HEK293 (cell line): ENCODE results near the gene METTL16.

Experiments used
- CTCF ChIA-PET: fragments of 350-600 bp; formaldehyde crosslinking; extraction: SDS; loops from one replicate; lab custom pipeline; 2021; ENCODE audit warnings: antibody characterized with exemption; lab: Yijun Ruan, JAX
- POLR2A ChIA-PET: fragments of 300-600 bp; formaldehyde crosslinking; extraction: SDS; loops from one replicate; lab custom pipeline; 2020; ENCODE audit warnings: antibody characterized with exemption, inconsistent platforms; lab: Yijun Ruan, JAX
- H3K27ac ChIP-seq: fragments of 200-500 bp; sonication (Bioruptor generic); 2 replicates; pipeline ENCODE4 v1.5.1; 2014; ENCODE audit warnings: low read depth, low read length, control low read depth, inconsistent platforms; ENCODE audit errors: extremely low read depth
- H3K36me3 ChIP-seq, 2 experiments: fragments of 200-500 bp in 1 of 2; sonication (Bioruptor generic) in 1 of 2; 1 replicate in 1 of 2; 2 replicates in 1 of 2; pipeline ENCODE4 v1.5.1; 2014 to 2017; ENCODE audit warnings: inconsistent platforms in 2 of 2, low read length in 2 of 2; ENCODE audit not compliant: control insufficient read depth in 2 of 2, insufficient read depth in 1 of 2
- H3K4me1 ChIP-seq: fragments of 200-500 bp; sonication (Bioruptor generic); 2 replicates; pipeline ENCODE4 v1.5.1; 2014; ENCODE audit warnings: mild to moderate bottlenecking, low read length, inconsistent platforms; ENCODE audit not compliant: control insufficient read depth, insufficient read depth
- H3K4me3 ChIP-seq: 2 replicates; pipeline ENCODE4 v1.5.1; 2011; ENCODE audit warnings: low read depth, mild to moderate bottlenecking, control low read depth, low read length, moderate library complexity
- H3K9me3 ChIP-seq: fragments of 200-500 bp; sonication (Bioruptor generic); 2 replicates; pipeline ENCODE4 v1.5.1; 2014; ENCODE audit warnings: low read depth, low read length, inconsistent platforms; ENCODE audit not compliant: control insufficient read depth, insufficient read depth
- HOXA7 ChIP-seq: sonication (generic); formaldehyde crosslinking; IDR thresholded peaks from 2 replicates; pipeline ENCODE4 v1.8.1; 2022; ENCODE audit warnings: missing genetic modification reagents, borderline replicate concordance
- PRDM1 ChIP-seq: fragments of 450-650 bp; formaldehyde crosslinking; IDR thresholded peaks from 2 replicates; pipeline ENCODE4; 2016; ENCODE audit warnings: missing biosample characterization, missing genetic modification characterization
- SP2 ChIP-seq: fragments of 450-650 bp; formaldehyde crosslinking; IDR thresholded peaks from 2 replicates; pipeline ENCODE4 v1.5.1; 2016; ENCODE audit warnings: missing biosample characterization, missing genetic modification characterization
- SP7 ChIP-seq: fragments of 450-650 bp; formaldehyde crosslinking; IDR thresholded peaks from 2 replicates; pipeline ENCODE4 v1.5.1; 2016; ENCODE audit warnings: missing biosample characterization, missing genetic modification characterization
- TRIM28 ChIP-seq: IDR thresholded peaks from 2 replicates; pipeline ENCODE4 v1.6.1; 2011; ENCODE audit warnings: low read length, control low read depth, borderline replicate concordance
- YY1 ChIP-seq: fragments of 450-650 bp; formaldehyde crosslinking; IDR thresholded peaks from 2 replicates; pipeline ENCODE4 v1.5.1; 2018; ENCODE audit warnings: missing biosample characterization, missing genetic modification characterization
- ZBTB8A ChIP-seq: fragments of 450-650 bp; formaldehyde crosslinking; IDR thresholded peaks from 2 replicates; pipeline ENCODE4 v1.5.1; 2016; ENCODE audit warnings: missing biosample characterization, missing genetic modification characterization
- ZFHX2 ChIP-seq: fragments of 450-650 bp; formaldehyde crosslinking; conservative IDR thresholded peaks from 2 replicates; pipeline ENCODE4 v1.5.1; 2016; ENCODE audit warnings: missing biosample characterization, missing genetic modification characterization
- ZNF112 ChIP-seq: fragments of 450-650 bp; formaldehyde crosslinking; IDR thresholded peaks from 2 replicates; pipeline ENCODE4 v1.5.0; 2017; ENCODE audit warnings: missing biosample characterization, missing genetic modification characterization
- ZNF16 ChIP-seq: fragments of 450-650 bp; formaldehyde crosslinking; IDR thresholded peaks from 2 replicates; pipeline ENCODE4 v1.5.1; 2016; ENCODE audit warnings: low read depth, missing biosample characterization, missing genetic modification characterization
- ZNF175 ChIP-seq: fragments of 450-650 bp; formaldehyde crosslinking; IDR thresholded peaks from 2 replicates; pipeline ENCODE4 v1.5.1; 2016; ENCODE audit warnings: missing biosample characterization, missing genetic modification characterization
- ZNF18 ChIP-seq: fragments of 450-650 bp; formaldehyde crosslinking; IDR thresholded peaks from 2 replicates; pipeline ENCODE4 v1.5.1; 2016; ENCODE audit warnings: missing biosample characterization, missing genetic modification characterization
- ZNF239 ChIP-seq: fragments of 450-650 bp; formaldehyde crosslinking; IDR thresholded peaks from 2 replicates; pipeline ENCODE4 v1.5.1; 2016; ENCODE audit warnings: missing biosample characterization, missing genetic modification characterization
- ZNF24 ChIP-seq: fragments of 450-650 bp; formaldehyde crosslinking; IDR thresholded peaks from 2 replicates; pipeline ENCODE4 v1.5.1; 2016; ENCODE audit warnings: missing biosample characterization, missing genetic modification characterization
- ZNF366 ChIP-seq: fragments of 450-650 bp; formaldehyde crosslinking; conservative IDR thresholded peaks from 2 replicates; pipeline ENCODE4 v1.5.1; 2016; ENCODE audit warnings: missing biosample characterization, missing genetic modification characterization
- ZNF449 ChIP-seq: fragments of 450-650 bp; formaldehyde crosslinking; IDR thresholded peaks from 2 replicates; pipeline ENCODE4 v1.5.1; 2017; ENCODE audit warnings: missing biosample characterization, mild to moderate bottlenecking, missing genetic modification characterization, moderate library complexity
- ZNF510 ChIP-seq: fragments of 450-650 bp; formaldehyde crosslinking; IDR thresholded peaks from 2 replicates; pipeline ENCODE4 v1.5.1; 2018; ENCODE audit warnings: mild to moderate bottlenecking, missing genetic modification characterization, missing biosample characterization; ENCODE audit not compliant: insufficient replicate concordance
- ZNF544 ChIP-seq: fragments of 450-650 bp; formaldehyde crosslinking; IDR thresholded peaks from 2 replicates; pipeline ENCODE4 v1.5.0; 2017; ENCODE audit warnings: missing biosample characterization, missing genetic modification characterization
- ZNF580 ChIP-seq: fragments of 450-650 bp; formaldehyde crosslinking; IDR thresholded peaks from 2 replicates; pipeline ENCODE4 v1.5.1; 2016; ENCODE audit warnings: missing biosample characterization, missing genetic modification characterization
- ZNF600 ChIP-seq: fragments of 450-650 bp; formaldehyde crosslinking; IDR thresholded peaks from 2 replicates; pipeline ENCODE4 v1.5.1; 2016; ENCODE audit warnings: missing biosample characterization, missing genetic modification characterization
- ZNF701 ChIP-seq: fragments of 450-650 bp; formaldehyde crosslinking; IDR thresholded peaks from 2 replicates; pipeline ENCODE4 v1.5.1; 2016; ENCODE audit warnings: missing biosample characterization, missing genetic modification characterization
- ZNF792 ChIP-seq: fragments of 450-650 bp; formaldehyde crosslinking; IDR thresholded peaks from 2 replicates; pipeline ENCODE4 v1.5.1; 2016; ENCODE audit warnings: missing biosample characterization, missing genetic modification characterization

Gene METTL16

GRCh38 chr17:2517539-2517938, 5.9 kb upstream of the METTL16 start:
- CTCF ChIA-PET, result no interaction called here
- H3K9me3 ChIP-seq, result no peaks in the 10 kb centered on the region
- no peak for TF ChIP-seq ZNF24 (tag by site-specific recombination)
- no peak for TF ChIP-seq ZNF112 (tag by site-specific recombination)
- TF ChIP-seq ZNF544 (tag by site-specific recombination), result no peak
- no peak for TF ChIP-seq ZNF580
- no peak for TF ChIP-seq ZNF239 (tag by site-specific recombination)
- TF ChIP-seq ZNF510 (tag by site-specific recombination), result no peak
- TF ChIP-seq ZNF175 (tag by site-specific recombination), result no peak
- TF ChIP-seq, all 188 proteins: peak for 0
- H3K4me1 ChIP-seq, result no peaks in the 10 kb centered on the region
- no peak overlapping the region for H3K4me3 ChIP-seq
- H3K27ac ChIP-seq, result no peak overlapping the region
- POLR2A ChIA-PET, result no interaction called here
- no peaks in the 10 kb centered on the region for H3K36me3 ChIP-seq

- peak overlapping the region; percentile 67 for H3K4me3 ChIP-seq
- TF ChIP-seq HOXA7 (no peak), ZNF18 (tag by site-specific recombination) (no peak), ZNF600 (tag by site-specific recombination) (0 out of 2 replicates have a peak, but pooled peaks have one; percentile 81), ZNF449 (tag by site-specific recombination) (no peak), ZNF16 (tag by site-specific recombination) (no peak), ZNF701 (tag by site-specific recombination) (no peak), SP2 (tag by site-specific recombination) (no peak), SP7 (tag by site-specific recombination) (no peak), ZBTB8A (tag by site-specific recombination) (peak; percentile 1; the same call in 1 of the 2 replicates), TRIM28 (no peak), ZFHX2 (tag by site-specific recombination) (no peak), PRDM1 (tag by site-specific recombination) (0 out of 2 replicates have a peak, but pooled peaks have one; percentile 44), ZNF792 (no peak), YY1 (tag by site-specific recombination) (no peak), ZNF366 (tag by site-specific recombination) (peak; percentile 42; the same call in 1 of the 2 replicates)
- ChIA-PET POLR2A (interaction anchor here (0.6 to 1.9 kb wide), 20 partner anchors 10 to 272 kb away, joined by 3 to 9 read pairs (median 3); partner anchors contain the start of genes PAFAH1B1 and SMG6), CTCF (interaction anchor here (0.5 to 2.6 kb wide), 5 partner anchors 95 to 219 kb away, joined by 3 to 11 read pairs (median 4); no protein-coding TSS in a partner anchor)
- H3K36me3 ChIP-seq, result peaks cover 0 to 11% of the 10 kb centered on the region in 2 experiments; a peak in 1 of 3 replicates
- no peaks in the 10 kb centered on the region for H3K4me1 ChIP-seq
- no peaks in the 10 kb centered on the region; the same call in 1 of the 2 replicates for H3K9me3 ChIP-seq
- peak overlapping the region; percentile 94 for H3K27ac ChIP-seq
Measured at GRCh38 chr17:2511138-2511461, 588 bp downstream of the METTL16 start.
